GM15510 (cell line): ENCODE measurements around the gene DPCD.

ENCODE experiments used
- POLR2A ChIP-seq: IDR thresholded peaks from 3 replicates; pipeline ENCODE4 v1.6.1; 2011; ENCODE audit warnings: borderline replicate concordance; ENCODE audit not compliant: insufficient read length; ENCODE audit errors: extremely low read depth

Gene DPCD

DNA sequence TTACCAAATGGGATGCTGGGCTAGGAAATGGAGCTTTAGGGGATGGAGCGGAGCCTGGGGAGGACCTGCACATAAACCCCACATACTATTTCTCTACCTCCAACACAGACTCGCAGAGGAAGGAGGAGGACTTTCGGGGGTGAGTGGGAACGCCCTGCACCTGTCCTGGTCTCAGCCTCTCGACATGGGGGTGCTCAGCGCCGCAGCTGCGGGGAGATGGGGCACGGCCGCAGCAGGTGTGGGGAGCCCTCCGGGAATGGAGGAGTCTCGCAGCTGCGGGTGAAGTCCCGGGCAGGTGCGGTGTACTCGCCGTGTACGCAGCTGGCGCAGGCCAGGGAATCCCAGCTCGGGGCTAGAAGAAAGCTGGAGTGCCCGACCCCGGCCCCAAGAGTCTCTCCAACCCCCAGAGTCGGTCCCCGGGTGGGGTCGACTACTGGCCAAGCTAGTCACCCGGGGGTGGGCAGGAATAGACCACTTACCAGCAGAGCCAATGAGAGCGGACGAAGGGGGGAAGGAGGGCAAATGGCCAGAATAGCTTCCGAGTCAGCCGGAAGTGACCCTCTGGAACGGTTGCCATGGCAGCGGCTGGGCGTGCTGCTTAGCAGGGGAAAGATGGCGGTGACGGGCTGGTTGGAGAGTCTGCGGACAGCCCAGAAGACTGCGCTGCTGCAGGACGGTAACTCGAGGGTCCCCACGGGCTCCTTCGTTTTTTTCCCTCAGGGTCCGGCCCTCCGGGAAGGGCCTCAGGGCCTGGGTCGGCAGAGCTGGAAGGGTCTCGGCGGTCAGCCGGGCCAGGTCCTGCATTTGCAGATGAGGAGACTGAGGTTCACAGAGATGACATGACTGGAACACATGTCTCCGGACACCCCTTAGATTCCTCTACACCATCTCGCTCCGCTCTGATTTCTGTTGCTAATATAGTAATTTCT, at the start of gene DPCD, which contains the start of gene POLL:
Gene DPCD, plus strand, starts transcription at position 597 of the 929 bp plus-strand sequence. Its CDS starts 16 bp downstream, at position 613.
Gene POLL, minus strand, starts transcription at position 533 of the 929 bp plus-strand sequence. CDS start 897 bp downstream, outside the sequence.
- TF ChIP-seq POLR2A, result peak; percentile 66

DNA sequence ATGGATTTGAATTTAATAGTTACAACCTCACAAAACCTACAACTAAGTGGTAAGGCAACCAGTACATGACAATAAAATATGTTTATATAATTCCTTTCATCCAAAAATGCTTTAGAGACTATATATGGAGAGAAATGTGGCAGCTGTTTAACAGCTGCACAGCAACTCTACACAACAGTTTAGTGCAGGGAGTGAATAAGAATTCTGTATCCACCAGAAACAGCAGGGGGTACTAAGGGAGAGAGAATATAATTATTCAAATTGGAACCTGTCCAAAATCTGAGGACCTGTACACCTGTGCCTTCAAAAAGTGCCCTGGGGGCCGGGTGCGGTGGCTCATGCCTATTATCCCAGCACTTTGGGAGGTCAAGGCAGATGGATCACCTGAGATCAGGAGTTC, 49.7 kb upstream of the DPCD start:
- no peak for TF ChIP-seq POLR2A

DNA sequence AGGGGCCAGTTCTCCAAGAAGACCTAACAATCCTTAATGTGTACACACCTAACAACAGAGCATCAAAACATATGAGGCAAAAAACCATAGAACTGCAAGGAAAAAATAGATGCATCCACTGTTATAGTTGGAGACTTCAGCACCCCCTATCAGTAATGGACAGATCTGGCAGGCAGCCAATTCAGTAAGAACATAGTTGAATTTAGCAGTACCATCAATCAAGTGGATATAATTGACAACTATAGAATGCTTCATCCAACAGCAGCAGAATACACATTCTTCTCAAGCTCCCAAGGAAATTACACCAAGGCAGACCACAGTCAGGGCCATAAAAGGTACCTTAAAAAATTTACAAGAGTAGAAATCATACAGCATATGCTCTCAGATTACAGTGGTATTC, 42.2 kb upstream of the DPCD start:
- TF ChIP-seq POLR2A, result no peak

DNA sequence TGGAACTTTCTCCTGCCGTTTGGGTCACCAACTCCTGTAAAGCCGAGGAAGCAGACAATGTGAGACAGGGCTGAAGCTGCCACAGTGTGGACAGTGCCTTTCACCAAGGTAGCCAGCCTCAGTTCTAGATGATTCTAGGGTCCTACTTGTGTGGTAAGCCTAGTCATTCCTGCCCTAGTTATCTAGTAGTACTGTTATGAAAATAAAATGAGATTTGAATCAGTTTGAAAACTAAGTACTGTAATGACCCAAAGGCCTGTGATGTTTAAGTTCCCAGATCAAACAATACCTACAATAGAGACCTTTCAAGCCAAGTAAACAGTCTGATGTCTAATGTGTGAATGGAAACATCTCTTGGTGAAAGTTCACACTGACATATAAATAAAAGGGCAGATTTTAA, 37.2 kb upstream of the DPCD start:
- TF ChIP-seq POLR2A, result no peak

DNA sequence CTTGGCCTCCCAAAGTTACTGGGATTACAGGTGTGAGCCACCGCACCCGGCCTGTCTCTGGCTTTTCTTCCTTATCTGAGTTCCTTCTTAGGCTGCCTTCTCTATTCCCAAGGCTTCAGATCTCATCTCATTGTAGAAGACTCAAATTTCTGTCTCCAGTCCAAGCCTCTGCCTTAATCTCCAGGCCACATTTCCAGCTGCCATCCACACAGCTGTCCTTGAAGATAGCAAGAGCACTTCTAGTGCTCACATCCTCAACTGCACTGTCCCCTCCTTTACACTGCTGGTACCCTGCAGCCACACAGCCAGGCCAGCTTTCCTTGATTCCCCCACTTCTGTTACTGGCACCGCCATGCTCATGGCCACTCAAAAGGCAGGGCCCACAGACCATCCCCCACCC, 35.7 kb upstream of the DPCD start:
- no peak for TF ChIP-seq POLR2A

DNA sequence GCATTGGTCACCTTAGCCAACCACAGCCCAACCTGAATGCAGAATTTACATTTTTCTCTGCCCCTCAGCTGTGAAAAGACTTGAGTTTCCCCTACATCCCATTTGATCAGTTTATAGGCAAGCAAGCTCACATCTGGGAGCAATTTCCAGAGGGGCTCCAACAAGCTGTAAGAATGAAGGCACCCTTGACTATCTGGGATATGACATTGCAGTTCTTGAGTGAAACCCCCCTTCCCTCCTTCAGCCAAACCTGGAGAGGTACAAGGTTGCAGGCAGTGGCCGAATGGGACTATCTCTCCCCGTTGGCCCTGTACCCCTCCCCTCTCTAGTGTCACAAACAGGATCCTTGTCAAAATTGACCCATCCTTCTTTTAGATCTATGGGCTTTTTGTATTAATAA, 30.6 kb upstream of the DPCD start:
- no peak for TF ChIP-seq POLR2A

DNA sequence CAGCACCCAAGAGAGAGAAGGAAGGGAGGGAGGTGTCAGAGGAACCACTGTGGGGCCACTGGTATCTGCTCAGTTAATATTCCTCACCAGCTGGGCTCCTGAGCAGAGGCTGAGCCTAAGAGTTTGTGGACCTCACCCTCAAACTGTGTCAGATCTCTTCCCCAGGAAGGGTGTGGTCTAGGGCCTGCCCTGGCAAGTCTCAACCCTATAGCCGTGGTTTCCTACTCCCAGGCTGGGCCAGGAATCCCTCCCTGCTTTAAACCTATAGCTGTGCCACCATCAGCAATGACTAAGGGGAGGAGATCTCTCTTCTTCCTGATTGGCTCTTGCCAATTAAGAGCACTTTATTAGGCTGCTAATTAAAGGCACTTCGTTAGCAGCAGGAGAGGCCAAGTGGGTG, 29.9 kb upstream of the DPCD start:
- no peak for TF ChIP-seq POLR2A

DNA sequence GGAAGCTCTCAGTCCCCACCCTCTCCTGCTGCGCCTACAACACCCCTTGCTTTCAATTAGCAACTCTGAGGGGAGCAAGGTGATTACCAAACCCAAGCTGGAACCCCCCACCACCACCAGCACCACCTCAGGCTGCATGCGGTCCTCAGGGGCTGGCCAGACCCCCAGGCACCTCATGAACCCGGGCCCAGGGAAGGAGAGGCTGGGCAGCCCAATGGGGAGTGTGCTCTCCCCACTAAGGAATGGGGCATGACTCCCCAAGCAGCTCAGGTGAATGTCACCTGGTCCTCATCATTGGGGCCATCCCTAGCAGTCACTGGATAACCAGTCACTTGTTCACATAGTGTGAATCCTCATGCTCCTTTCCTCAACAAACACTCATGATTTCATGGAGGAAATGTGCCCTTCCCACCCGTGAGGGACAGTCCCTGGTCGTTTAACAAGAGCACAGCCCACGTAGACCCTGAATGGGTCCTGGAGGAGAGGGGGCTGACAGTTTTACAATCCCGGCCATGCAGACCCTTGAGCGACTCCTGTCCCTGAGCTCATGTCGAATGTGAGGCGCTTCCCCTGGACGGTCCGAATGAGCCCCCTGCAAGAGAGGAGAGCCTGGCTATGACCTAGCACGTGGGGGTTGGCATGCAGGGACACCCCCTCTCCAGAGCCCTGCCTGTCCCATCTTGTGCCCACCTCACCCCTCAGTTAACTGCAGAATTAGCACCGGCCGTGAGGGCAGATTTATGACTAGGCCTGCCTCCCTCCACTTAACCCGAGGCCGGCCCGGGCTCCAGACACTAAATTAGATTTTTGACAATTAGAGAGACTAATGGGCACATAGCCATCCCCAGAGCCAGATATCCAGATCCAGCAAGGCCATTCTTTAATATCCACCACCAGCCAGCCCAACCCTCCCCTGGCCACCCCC, 29.2 kb upstream of the DPCD start:
- TF ChIP-seq POLR2A, result no peak

DNA sequence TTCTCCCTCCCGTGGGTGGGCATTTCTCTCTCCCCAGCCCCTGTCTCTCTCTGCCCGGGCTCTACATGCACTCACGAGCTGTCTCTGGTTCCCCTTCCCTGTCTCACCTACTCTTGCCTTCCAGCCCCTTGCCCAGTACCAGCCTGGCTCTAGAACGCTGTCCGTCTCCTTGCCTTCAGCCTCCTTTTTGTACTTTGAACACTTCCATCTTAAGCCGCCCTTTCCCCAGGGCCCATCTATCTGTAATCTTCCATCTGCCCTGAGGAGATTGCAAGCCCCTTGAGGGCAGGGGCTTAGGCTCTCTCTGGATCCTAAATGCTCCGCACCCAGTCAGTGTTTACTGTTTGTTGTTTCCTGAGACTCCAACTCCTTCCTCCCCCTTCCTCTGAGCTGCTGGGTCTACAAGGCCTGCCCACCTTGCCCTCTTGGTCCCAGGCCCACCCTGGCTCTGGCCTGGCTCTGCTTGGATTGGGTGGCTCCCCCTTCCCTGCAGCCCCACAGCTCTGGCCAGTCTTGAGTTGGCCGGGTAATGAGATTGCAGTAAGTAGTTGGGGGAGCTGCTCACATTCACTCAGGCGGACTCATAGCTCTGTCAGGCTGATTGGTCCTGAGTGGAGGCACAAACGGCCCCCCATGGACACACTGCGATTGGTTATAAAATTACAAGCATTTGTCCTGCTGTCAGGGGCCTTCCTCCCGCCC, 28.4 kb upstream of the DPCD start:
- no peak for TF ChIP-seq POLR2A

DNA sequence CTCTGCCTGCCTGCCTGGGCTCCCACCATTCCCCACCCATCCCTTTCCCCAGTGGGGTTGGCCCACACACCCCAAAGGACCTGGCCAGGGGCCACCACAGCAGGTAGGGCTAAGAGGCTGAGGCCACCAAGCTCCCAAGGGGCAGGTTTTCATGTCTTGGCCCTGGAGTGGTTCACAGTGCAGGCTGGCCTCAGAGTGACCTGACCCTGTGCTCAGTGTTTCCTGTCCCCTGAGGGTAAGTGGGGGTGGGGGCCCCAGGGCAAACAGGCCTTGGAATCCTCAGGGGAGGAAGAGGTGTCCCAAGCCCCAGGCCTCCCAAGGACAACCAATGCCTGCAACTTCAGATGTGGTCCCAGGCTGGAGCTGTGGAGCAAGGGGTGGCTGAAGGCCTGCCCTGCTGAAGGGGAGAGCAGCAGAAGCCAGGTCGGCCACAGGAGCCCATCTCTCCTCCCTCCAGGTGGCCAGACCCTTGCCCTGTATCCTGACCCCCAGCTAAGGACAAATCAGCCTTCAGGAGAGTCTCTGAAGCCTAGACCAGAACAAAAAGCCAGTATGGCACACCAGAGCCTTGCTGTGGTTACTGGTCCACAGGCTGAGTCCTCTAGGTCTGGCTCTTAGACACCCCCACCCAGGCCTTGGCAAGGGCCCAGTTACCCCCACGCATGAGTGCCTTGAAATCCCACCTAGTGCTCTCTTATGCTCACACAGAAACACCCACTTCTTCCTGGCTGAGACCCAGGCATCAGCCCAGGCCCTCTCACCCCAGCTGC, 27.6 kb upstream of the DPCD start:
- no peak for TF ChIP-seq POLR2A

DNA sequence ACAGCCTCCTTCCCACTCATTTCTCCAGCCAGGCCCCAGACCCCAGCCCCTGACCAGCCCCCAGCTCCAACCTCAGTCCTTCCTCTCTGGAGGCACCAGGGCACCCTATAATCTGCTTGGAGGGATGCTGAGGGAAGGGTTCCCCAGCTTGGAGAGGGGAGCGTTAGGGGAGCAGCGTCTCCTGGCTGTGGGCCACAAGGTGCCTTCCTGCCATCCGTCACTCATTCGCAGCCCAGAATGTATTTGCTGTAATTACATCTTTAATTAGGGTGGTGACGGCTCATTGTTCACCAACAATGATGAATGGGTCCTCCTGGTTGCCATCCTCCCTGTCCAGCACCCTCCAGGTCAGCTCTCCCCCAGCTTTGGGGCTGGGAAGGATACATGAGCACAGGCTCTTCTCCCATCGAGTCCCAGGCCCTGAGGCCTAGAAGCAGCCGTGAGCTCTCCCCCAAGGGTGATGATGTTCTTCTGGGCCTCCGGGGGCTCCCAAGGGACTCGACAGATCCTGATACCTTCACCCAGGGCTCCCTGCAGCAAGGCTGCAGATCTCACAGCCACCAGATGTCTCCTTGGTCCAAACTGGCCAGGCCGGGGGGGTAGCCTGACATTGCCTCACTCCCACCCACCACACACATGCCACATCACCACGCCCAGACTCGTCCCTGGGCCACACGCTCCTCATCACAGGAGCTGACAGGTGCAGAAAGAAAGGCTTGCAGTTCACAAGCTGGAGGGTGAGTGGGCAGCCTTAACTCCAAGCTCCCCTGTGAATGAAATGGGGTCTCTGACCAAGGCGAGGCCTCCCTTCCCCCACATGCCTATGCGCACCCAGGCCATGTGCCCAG, 26.8 kb upstream of the DPCD start:
- TF ChIP-seq POLR2A, result no peak

DNA sequence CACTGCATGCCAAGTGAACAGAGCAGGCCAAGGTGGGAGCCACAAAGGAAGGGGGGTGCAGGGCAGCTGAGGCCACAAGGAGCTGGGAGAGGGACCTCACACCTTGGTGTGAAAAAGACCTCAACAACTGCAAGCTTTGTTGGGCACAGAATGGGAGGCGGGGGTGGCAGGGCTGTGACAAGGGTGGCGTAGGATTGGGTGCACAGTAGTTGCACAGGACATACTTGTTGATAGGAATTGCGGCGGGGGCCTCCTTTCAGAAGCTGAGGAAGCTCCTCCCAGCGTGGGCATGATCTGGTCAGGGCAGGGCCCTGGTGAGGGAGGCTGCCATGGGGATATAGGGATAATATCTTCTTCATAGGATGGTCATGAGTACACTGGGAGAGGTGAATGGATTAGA, 25.9 kb upstream of the DPCD start:
- no peak for TF ChIP-seq POLR2A

DNA sequence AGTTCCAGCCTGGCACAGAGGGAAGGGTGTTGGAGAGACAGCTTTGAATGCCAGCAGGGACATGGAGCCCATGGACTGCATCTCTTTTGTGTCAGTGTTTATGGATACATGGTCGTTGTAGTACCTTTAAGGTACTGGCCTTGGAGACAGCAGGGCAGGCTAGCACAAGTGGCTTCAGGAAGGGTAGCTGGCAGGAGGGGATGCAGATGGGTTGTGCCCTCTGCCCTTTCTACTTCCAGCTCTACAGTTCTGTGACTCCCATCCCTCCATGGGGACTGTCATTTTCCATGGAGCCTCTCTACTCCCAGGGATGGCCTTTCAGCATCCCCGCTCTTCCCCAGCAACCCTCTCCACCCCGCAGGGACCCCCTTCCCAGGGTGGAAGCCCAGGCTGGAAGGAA, 25.1 kb upstream of the DPCD start:
- no peak for TF ChIP-seq POLR2A
